AG04449 (cell line): ENCODE results near the gene BCL2A1.

Source experiments
- CTCF ChIA-PET: fragments of 350-600 bp; formaldehyde crosslinking; extraction: SDS; loops from one replicate; lab custom pipeline; 2021; ENCODE audit warnings: antibody characterized with exemption; lab: Yijun Ruan, JAX
- POLR2A ChIA-PET: fragments of 400-600, 350-600 bp; formaldehyde crosslinking; extraction: SDS; loops from one replicate; lab custom pipeline; 2020; ENCODE audit warnings: antibody characterized with exemption, inconsistent platforms; lab: Yijun Ruan, JAX
- DNase-seq: peaks from one replicate; pipeline ENCODE4 v3.0.0-alpha.2; 2010; ENCODE audit warnings: low read depth, low spot score
- H3K4me3 ChIP-seq: 2 replicates; pipeline ENCODE4 v1.5.1; 2011; ENCODE audit warnings: low read depth, mild to moderate bottlenecking, control low read depth, low read length
- TF ChIP-seq, protein P1 (sequence below): IDR thresholded peaks from one replicate; pipeline ENCODE4 v1.5.1; 2011; ENCODE audit warnings: mild to moderate bottlenecking, moderate library complexity, low read length, control low read depth, inconsistent platforms; ENCODE audit not compliant: insufficient read depth; ENCODE audit errors: missing control alignments

BCL2A1 gene

GRCh38 chr15:79970181-79970580 lies 815 bp downstream of the BCL2A1 start:
- TF ChIP-seq, protein P1, sequence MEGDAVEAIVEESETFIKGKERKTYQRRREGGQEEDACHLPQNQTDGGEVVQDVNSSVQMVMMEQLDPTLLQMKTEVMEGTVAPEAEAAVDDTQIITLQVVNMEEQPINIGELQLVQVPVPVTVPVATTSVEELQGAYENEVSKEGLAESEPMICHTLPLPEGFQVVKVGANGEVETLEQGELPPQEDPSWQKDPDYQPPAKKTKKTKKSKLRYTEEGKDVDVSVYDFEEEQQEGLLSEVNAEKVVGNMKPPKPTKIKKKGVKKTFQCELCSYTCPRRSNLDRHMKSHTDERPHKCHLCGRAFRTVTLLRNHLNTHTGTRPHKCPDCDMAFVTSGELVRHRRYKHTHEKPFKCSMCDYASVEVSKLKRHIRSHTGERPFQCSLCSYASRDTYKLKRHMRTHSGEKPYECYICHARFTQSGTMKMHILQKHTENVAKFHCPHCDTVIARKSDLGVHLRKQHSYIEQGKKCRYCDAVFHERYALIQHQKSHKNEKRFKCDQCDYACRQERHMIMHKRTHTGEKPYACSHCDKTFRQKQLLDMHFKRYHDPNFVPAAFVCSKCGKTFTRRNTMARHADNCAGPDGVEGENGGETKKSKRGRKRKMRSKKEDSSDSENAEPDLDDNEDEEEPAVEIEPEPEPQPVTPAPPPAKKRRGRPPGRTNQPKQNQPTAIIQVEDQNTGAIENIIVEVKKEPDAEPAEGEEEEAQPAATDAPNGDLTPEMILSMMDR = no peak
- POLR2A ChIA-PET = no interaction called here
- H3K4me3 ChIP-seq = no peak overlapping the region
- CTCF ChIA-PET = interaction anchor here (0.9 kb wide), 1 partner anchor 9 kb away, joined by 3 read pairs; no protein-coding TSS in a partner anchor
- no peak for DNase-seq

- CTCF ChIA-PET = interaction anchor here (1.3 to 1.5 kb wide), 2 partner anchors 25 to 372 kb away, joined by 3 to 5 read pairs; no protein-coding TSS in a partner anchor
- TF ChIP-seq, protein P1 = no peak
- POLR2A ChIA-PET = no interaction called here
- no peak overlapping the region for H3K4me3 ChIP-seq
- no peak for DNase-seq
These were observed 1.9 kb downstream of the BCL2A1 start for GRCh38 chr15:79969146-79969545.

DNA sequence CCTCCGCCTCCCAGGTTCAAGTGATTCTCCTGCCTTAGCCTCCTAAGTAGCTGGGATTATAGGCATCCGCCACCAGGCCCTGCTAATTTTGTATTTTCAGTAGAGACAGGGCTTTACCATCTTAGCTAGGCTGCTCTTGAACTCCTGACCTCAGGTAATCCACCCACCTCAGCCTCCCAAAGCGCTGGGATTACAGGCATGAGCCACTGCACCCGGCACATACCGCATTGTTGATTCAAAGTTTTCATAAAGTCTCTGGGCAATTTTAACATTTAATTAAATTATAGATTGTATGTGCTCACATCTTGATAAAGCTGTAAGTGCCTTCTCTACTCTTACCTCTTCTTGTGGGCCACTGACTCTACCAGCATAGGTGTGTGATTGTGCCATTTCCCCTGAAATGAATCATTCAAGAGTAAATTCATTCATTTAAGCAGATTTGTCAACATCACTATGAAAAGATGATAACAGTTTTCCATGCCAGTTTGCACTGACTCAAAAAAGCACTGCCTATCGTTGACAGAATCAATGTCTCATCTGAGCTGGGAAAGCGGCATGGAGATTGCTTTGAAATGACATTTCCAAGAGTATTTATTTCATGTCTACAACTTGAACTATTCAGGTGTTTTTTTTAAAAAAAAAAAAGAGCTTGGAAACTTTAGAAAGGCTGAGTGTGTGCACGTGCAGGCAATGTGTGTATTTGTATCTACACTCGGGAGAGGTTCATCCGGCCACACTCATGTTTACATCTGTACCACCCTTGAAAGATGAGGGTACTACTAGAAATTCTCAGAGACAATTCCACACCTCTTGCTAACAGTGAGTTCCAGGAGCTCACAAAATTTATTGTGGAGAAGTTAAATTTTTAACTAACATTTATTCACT lies 3.5 kb downstream of the BCL2A1 start:
- TF ChIP-seq, protein P1 = no peak
- POLR2A ChIA-PET = no interaction called here
- CTCF ChIA-PET = interaction anchor here (0.7 to 2.6 kb wide), 3 partner anchors 11 to 26 kb away, joined by 3 to 6 read pairs (median 4); no protein-coding TSS in a partner anchor
- H3K4me3 ChIP-seq = no peak overlapping the region
- DNase-seq = no peak

GRCh38 chr15:79966634-79967297 lies 4.2 kb downstream of the BCL2A1 start:
- TF ChIP-seq, protein P1 = no peak
- no peak for DNase-seq
- ChIA-PET CTCF (interaction anchor here (1.4 to 2.6 kb wide), 2 partner anchors 11 to 26 kb away, joined by 4 to 6 read pairs; no protein-coding TSS in a partner anchor), POLR2A (no interaction called here)
- H3K4me3 ChIP-seq = no peak overlapping the region

- ChIA-PET POLR2A (no interaction called here), CTCF (interaction anchor here (1.4 to 2.6 kb wide), 2 partner anchors 12 to 27 kb away, joined by 4 to 6 read pairs; no protein-coding TSS in a partner anchor)
- TF ChIP-seq, protein P1 = no peak
- no peak for DNase-seq
- no peak overlapping the region for H3K4me3 ChIP-seq
These were observed 5.0 kb downstream of the BCL2A1 start for GRCh38 chr15:79965846-79966630.
